ENCODE data around the gene UROC1.

UROC1 gene

DNA sequence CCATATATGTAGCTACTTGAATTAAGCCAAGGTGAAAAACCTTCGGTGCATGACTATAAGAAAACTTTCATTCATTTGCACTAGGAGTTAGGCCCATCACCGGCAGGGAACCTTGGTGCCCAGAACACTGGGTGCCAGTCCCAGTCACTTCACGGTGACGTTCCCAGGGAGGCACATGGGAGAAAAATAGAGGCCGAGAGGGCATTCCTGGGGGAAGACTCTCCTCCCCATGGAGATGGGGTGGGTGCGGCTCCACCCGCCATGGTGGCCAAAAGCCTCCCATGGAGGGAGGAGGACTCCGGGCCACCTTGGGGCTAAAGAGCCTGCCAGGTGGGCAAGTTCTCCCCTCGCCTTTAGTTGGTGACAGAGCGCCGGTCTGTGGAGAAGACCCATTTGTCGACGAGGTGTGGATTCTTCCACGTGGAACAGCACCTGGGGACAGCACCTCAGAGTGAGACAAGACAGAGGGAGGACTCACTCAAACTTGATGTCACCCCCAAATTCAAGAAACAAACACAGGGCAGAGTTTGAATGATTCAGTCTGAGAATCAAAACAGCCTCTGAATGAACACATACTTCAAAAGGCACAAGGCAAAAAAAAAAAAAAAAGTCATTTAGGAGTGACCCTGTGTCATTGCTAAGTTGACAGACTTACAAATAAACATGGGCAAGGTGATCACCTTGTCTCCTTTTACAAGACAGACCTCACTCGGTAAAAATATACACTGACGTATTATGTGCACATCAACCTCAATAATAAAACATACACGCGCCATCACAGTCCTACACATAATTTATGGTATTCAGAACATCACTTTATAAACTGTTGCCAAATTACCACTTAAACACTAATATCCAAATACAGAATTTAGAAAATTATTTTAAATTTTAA is 80.5 kb downstream of the UROC1 start:
- Histone ChIP-seq H3K9me3 (ENCODE audit: insufficient read depth, low read depth, low read length) (no peaks in the 10 kb centered on the region), H3K4me1 (ENCODE audit: insufficient read depth, low read length) (no peaks in the 10 kb centered on the region), H3K36me3 (ENCODE audit: insufficient read depth, low read depth, low read length) (peaks cover 22% of the 10 kb centered on the region), H3K27ac (ENCODE audit: low read length) (no peak overlapping the region), H3K27me3 (ENCODE audit: insufficient read depth, low read length) (no peaks in the 10 kb centered on the region), H3K4me3 (ENCODE audit: low read length) (no peak overlapping the region), H3K9ac (ENCODE audit: low read depth, low read length) (no peak overlapping the region)

DNA sequence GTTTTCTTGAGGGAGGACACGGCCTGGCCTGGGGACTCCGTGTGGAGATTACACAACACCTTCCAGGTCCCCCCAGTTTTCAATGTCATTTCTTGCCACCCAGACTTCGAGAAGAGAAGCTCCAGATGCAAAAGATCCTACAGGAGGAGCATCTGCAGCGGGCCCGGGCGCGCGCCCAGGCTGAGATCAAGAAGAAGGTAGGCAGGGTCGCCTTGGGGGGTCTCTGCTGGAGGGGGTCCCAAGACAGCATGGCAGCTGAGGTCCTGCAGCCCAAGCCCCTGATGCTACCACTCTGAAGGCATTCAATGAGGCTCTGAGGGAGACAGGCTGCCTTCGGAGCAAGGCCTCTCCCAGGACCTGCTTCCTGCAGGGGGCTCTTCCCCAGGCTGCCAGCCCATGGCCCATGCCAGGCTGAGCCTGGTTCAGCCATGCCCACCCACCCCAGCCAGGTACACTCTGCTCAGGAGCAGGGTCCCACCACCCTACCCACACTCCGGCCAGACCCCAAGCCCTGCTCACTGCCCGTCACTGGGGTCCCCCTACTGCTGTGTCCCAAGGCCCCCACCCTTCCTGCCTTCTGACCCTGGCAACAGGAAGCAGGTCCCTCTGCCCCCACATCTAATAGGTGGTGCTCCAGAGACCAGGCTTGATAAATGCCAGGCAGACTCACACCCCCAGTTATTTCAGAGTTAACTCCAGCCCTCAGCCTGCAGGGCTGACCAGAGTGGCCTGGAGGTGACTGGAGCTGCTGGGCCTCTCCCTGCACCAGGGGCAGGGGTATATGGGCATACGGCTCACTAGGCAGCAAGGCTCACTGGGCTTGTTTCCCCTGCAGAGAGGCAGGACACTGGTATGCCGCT is 81.9 kb downstream of the UROC1 start:
- Histone ChIP-seq H3K9me3 (ENCODE audit: insufficient read depth, low read depth, low read length) (no peaks in the 10 kb centered on the region), H3K36me3 (ENCODE audit: insufficient read depth, low read depth, low read length) (peaks cover 22% of the 10 kb centered on the region), H3K27ac (ENCODE audit: low read length) (no peak overlapping the region)

DNA sequence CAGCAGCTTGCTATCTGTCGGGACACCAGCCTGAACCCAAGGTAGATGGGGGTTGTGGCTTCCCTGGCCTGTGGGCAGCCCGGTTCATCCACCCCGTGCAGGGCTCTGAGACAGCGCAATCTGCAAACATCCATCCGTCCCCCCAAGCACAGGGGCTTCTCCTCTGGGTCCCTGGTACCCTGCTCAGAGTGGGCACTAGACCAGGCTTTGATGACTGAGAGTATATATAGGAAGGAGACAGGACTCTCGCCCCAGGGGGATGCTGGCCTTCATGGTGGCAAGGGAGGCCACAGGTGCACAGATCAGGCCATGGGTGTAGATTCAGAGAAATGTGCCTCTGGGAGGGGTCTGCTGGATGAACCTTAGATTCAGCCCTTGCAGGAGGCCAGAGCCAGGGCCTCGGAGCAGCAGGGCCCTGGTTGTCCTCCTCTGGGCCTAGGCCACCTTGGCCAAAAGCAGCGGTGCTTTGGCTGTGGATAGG is 82.6 kb downstream of the UROC1 start:
- Histone ChIP-seq H3K9ac (ENCODE audit: low read depth, low read length) (no peak overlapping the region), H3K4me1 (ENCODE audit: insufficient read depth, low read length) (no peaks in the 10 kb centered on the region), H3K27ac (ENCODE audit: low read length) (no peak overlapping the region), H3K4me3 (ENCODE audit: low read length) (no peak overlapping the region), H3K36me3 (ENCODE audit: insufficient read depth, low read depth, low read length) (peaks cover 22% of the 10 kb centered on the region), H3K9me3 (ENCODE audit: insufficient read depth, low read depth, low read length) (no peaks in the 10 kb centered on the region), H3K27me3 (ENCODE audit: insufficient read depth, low read length) (no peaks in the 10 kb centered on the region)

More for the DNA sequence above, 81.9 kb downstream of the UROC1 start:
- Histone ChIP-seq H3K9ac (ENCODE audit: low read depth, low read length) (no peak overlapping the region), H3K4me3 (ENCODE audit: low read length) (no peak overlapping the region), H3K27me3 (ENCODE audit: insufficient read depth, low read length) (no peaks in the 10 kb centered on the region), H3K4me1 (ENCODE audit: insufficient read depth, low read length) (no peaks in the 10 kb centered on the region)

DNA sequence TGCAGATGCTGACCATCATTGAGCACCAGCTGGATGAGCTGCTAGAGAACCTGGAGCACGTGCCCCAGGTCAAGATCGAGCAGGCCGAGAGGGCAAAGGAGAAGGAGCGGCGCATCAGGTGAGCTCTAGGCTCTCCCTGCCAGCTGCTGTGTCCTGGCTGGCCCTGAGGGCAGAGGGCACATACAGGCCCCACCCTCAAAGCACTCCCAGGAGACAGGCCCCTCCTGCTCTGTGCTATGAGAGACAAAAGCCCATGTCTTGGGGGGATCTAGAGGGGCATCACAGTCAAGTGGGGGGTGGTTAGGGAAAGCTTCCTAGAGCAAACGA is 83.3 kb downstream of the UROC1 start:
- no peaks in the 10 kb centered on the region for H3K4me1 ChIP-seq (ENCODE audit: insufficient read depth, low read length)
- no peak overlapping the region for H3K9ac ChIP-seq (ENCODE audit: low read depth, low read length)
- H3K27me3 ChIP-seq (ENCODE audit: insufficient read depth, low read length), result no peaks in the 10 kb centered on the region
- H3K27ac ChIP-seq (ENCODE audit: low read length), result no peak overlapping the region
- no peaks in the 10 kb centered on the region for H3K9me3 ChIP-seq (ENCODE audit: insufficient read depth, low read depth, low read length)
- H3K36me3 ChIP-seq (ENCODE audit: insufficient read depth, low read depth, low read length), result peaks cover 22% of the 10 kb centered on the region
- no peak overlapping the region for H3K4me3 ChIP-seq (ENCODE audit: low read length)

DNA sequence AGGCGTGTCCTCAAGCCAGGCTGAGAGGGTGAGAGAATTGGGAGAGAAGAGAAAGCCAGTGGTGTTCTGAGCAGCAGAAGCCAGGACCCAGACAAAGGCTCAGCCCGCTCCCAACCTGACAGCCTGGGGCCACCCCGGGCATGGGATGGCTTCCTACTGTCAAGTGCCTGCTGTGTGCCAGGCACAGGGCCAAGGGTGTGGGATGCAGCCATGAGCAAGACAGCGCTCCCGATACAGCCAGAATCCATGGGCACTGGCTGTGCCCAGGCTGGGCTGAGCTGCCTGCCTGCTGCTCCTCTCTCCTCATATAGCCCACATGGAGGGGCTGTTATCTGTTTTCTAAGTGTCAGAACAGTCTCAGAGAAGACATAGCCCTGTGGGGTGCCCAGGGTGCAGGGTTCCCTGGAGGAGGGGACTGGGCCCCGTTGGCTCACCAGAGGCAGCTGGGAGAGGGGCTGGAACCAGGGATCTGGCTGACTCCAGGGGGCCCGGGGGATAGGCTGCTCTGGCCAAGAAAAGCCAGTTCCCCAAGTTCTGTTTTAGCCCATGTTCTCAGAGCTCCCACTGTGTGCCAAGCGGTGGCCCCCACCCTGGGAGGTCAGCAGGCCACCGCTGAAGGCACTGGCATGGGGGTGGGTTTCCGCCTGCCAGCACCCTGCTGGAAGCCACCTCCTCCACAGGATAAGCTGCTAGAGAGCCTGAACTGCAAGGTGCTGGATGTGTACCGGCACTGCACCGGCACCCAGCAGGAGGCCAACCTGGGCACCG is 83.9 kb downstream of the UROC1 start:
- H3K9ac ChIP-seq (ENCODE audit: low read depth, low read length), result no peak overlapping the region
- no peaks in the 10 kb centered on the region for H3K27me3 ChIP-seq (ENCODE audit: insufficient read depth, low read length)
- no peaks in the 10 kb centered on the region for H3K9me3 ChIP-seq (ENCODE audit: insufficient read depth, low read depth, low read length)
- peaks cover 22% of the 10 kb centered on the region for H3K36me3 ChIP-seq (ENCODE audit: insufficient read depth, low read depth, low read length)
- no peak overlapping the region for H3K27ac ChIP-seq (ENCODE audit: low read length)
- H3K4me3 ChIP-seq (ENCODE audit: low read length), result no peak overlapping the region
- no peaks in the 10 kb centered on the region for H3K4me1 ChIP-seq (ENCODE audit: insufficient read depth, low read length)

DNA sequence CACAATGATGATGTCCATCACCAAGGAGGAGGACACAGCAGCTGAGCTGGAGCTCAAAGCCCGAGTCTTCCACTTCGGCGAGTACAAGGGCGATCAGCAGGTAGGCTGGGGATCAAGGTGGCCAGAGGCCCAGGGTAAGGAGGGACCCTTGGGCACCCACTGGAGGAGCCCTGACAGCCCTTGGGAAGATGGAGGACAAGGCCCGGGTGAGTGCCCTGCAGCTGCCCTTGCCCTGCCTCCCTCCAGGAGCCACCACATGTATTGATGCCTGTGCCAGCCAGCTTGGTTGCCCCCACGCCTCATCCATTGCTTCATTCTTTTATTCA is 84.5 kb downstream of the UROC1 start:
- no peaks in the 10 kb centered on the region for H3K27me3 ChIP-seq (ENCODE audit: insufficient read depth, low read length)
- no peaks in the 10 kb centered on the region for H3K4me1 ChIP-seq (ENCODE audit: insufficient read depth, low read length)
- no peaks in the 10 kb centered on the region for H3K9me3 ChIP-seq (ENCODE audit: insufficient read depth, low read depth, low read length)
- peaks cover 16% of the 10 kb centered on the region for H3K36me3 ChIP-seq (ENCODE audit: insufficient read depth, low read depth, low read length)
- no peak overlapping the region for H3K27ac ChIP-seq (ENCODE audit: low read length)
- H3K9ac ChIP-seq (ENCODE audit: low read depth, low read length), result no peak overlapping the region
- no peak overlapping the region for H3K4me3 ChIP-seq (ENCODE audit: low read length)

DNA sequence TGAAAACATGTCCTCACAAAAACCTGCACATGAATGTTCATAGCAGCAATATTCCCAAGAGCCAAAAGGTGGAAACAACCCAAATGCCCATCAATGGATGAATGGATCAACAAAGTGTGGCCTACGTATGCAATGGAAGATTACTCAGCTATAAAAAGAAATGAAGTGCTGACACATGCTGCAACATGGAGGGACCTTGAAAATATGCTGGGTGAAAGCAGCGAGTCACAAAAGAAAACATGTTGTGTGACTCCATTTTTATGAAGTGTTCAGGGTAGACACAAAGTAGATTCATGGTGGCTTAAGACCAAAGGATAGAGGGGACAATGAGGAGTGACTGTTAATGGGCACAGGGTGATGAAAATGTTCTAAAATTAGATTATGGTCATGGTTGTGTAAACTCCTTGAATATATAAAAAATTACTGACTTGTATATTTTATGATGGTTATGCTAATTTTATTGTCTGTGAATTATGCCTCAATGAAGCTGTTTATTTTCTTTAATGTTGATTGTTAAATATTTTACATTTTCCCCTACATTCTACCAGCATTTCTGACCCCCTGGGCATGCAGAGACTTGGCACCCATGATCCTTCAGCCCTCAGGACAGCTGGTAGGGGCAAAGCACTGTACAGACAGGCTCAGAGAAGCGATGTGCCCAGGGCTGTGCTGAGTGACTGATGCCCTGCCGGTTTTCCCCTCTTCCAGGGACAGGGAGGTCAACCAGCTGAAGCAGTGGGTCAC is 85.0 kb downstream of the UROC1 start:
- Histone ChIP-seq H3K27ac (ENCODE audit: low read length) (no peak overlapping the region), H3K36me3 (ENCODE audit: insufficient read depth, low read depth, low read length) (peaks cover 12% of the 10 kb centered on the region; the same call in 1 of the 2 replicates), H3K9ac (ENCODE audit: low read depth, low read length) (no peak overlapping the region), H3K4me3 (ENCODE audit: low read length) (no peak overlapping the region), H3K27me3 (ENCODE audit: insufficient read depth, low read length) (no peaks in the 10 kb centered on the region), H3K9me3 (ENCODE audit: insufficient read depth, low read depth, low read length) (no peaks in the 10 kb centered on the region), H3K4me1 (ENCODE audit: insufficient read depth, low read length) (no peaks in the 10 kb centered on the region)
